ENCODE measurements around the gene P2RY12.

DNA sequence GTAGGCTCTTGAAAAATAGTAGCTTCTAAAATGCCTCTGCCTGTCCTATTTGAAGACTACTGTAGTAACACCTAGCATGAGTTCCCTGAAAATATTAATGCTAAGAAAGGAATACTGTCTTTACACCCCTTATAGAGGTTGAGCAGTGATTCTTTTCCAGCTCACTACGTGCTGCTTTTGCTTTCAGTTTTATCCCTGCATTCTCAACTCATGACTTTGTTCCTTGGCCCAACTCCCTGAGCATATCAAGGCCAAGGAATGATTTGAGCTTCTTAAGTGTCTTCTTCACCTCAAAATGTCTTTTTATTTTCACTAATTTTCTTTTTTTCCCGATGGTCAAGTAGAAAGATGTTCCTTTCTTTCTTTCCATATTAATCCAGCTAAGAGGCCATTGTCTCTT, 38.7 kb downstream of the P2RY12 start:
- TF ChIP-seq CTCF (IDR thresholded peaks at IDR 0.05; ENCODE audit: poor library complexity, severe bottlenecking) (no peak), EZH2 (IDR thresholded peaks at IDR 0.05; ENCODE audit: borderline replicate concordance, insufficient read depth, low read length, poor library complexity, severe bottlenecking) (no peak), MXI1 (conservative IDR thresholded peaks at IDR 0.05; ENCODE audit: poor library complexity, severe bottlenecking) (no peak), EP300 (conservative IDR thresholded peaks at IDR 0.05; ENCODE audit: poor library complexity, severe bottlenecking) (no peak)
- TF ChIP-seq, protein P1, sequence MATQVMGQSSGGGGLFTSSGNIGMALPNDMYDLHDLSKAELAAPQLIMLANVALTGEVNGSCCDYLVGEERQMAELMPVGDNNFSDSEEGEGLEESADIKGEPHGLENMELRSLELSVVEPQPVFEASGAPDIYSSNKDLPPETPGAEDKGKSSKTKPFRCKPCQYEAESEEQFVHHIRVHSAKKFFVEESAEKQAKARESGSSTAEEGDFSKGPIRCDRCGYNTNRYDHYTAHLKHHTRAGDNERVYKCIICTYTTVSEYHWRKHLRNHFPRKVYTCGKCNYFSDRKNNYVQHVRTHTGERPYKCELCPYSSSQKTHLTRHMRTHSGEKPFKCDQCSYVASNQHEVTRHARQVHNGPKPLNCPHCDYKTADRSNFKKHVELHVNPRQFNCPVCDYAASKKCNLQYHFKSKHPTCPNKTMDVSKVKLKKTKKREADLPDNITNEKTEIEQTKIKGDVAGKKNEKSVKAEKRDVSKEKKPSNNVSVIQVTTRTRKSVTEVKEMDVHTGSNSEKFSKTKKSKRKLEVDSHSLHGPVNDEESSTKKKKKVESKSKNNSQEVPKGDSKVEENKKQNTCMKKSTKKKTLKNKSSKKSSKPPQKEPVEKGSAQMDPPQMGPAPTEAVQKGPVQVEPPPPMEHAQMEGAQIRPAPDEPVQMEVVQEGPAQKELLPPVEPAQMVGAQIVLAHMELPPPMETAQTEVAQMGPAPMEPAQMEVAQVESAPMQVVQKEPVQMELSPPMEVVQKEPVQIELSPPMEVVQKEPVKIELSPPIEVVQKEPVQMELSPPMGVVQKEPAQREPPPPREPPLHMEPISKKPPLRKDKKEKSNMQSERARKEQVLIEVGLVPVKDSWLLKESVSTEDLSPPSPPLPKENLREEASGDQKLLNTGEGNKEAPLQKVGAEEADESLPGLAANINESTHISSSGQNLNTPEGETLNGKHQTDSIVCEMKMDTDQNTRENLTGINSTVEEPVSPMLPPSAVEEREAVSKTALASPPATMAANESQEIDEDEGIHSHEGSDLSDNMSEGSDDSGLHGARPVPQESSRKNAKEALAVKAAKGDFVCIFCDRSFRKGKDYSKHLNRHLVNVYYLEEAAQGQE (IDR thresholded peaks at IDR 0.05; ENCODE audit: borderline replicate concordance), result no peak
